Measurements from ENCODE around the gene FBXO44.
"Not testable (repeated sequence)": the region's sequence is repeated elsewhere in the genome, so short reads cannot be mapped to it uniquely, and the experiment has no call there.

The FBXO44 gene

GRCh38 chr1:11654137-11654938 is at the start of gene FBXO44, which contains the start of gene FBXO2:
TSS of gene FBXO44 (plus strand) at chr1:11654877. CDS start at chr1:11655836, 959 bp downstream.
TSS of gene FBXO2 (minus strand) at chr1:11654429. CDS start at chr1:11654340, 89 bp downstream.
- no peak for TF ChIP-seq CTCF (IDR thresholded peaks at IDR 0.05; ENCODE audit: extremely low read depth, missing control alignments)
- DNase-seq (ENCODE audit: low spot score): peak; percentile 95

- TF ChIP-seq CTCF (IDR thresholded peaks at IDR 0.05; ENCODE audit: extremely low read depth, missing control alignments): no peak
- no peak for DNase-seq (ENCODE audit: low spot score)
These were observed 47.9 kb upstream of the FBXO44 start for GRCh38 chr1:11606775-11607174.

- DNase-seq (ENCODE audit: low spot score): not testable (repeated sequence)
These were observed 46.0 kb upstream of the FBXO44 start for GRCh38 chr1:11608596-11609130.

GRCh38 chr1:11609378-11609777 is 45.3 kb upstream of the FBXO44 start:
- not testable (repeated sequence) for DNase-seq (ENCODE audit: low spot score)

- DNase-seq (ENCODE audit: low spot score): no peak
- no peak for TF ChIP-seq CTCF (IDR thresholded peaks at IDR 0.05; ENCODE audit: extremely low read depth, missing control alignments)
These were observed 44.0 kb upstream of the FBXO44 start for GRCh38 chr1:11610629-11611180.

- TF ChIP-seq CTCF (IDR thresholded peaks at IDR 0.05; ENCODE audit: extremely low read depth, missing control alignments): no peak
- no peak for DNase-seq (ENCODE audit: low spot score)
These were observed 42.9 kb upstream of the FBXO44 start for GRCh38 chr1:11611638-11612327.

GRCh38 chr1:11613347-11613746 is 41.3 kb upstream of the FBXO44 start:
- no peak for TF ChIP-seq CTCF (IDR thresholded peaks at IDR 0.05; ENCODE audit: extremely low read depth, missing control alignments)
- no peak for DNase-seq (ENCODE audit: low spot score)

- no peak for DNase-seq (ENCODE audit: low spot score)
- no peak for TF ChIP-seq CTCF (IDR thresholded peaks at IDR 0.05; ENCODE audit: extremely low read depth, missing control alignments)
These were observed 39.6 kb upstream of the FBXO44 start for GRCh38 chr1:11615090-11615489.

All from GM20000 (cell line).